GM12878 (cell line): ENCODE measurements around the gene UCN2.

Experiments
- MXI1 ChIP-seq: fragments of 150-350 bp; IDR thresholded peaks from 2 replicates; pipeline ENCODE4 v1.6.1; 2011; ENCODE audit warnings: low read depth, mild to moderate bottlenecking, inconsistent platforms, low read length, improper control_type of control experiment
- RB1 ChIP-seq: fragments of 450-650 bp; formaldehyde crosslinking; IDR thresholded peaks from 2 replicates; pipeline ENCODE4 v1.6.1; 2017; ENCODE audit warnings: mild to moderate bottlenecking, borderline replicate concordance
- SMC3 ChIP-seq: IDR thresholded peaks from 2 replicates; pipeline ENCODE4 v1.6.1; 2011; ENCODE audit warnings: low read length, improper control_type of control experiment, borderline replicate concordance
- SP1 ChIP-seq: IDR thresholded peaks from one replicate; pipeline ENCODE4 v1.6.1; 2011; ENCODE audit warnings: low read depth, low read length
- TAF1 ChIP-seq: IDR thresholded peaks from 2 replicates; pipeline ENCODE4 v1.6.1; 2011; ENCODE audit warnings: mild to moderate bottlenecking, low read depth, low read length, borderline replicate concordance

GRCh38 chr3:48612309-48612708 lies 48.7 kb upstream of the UCN2 start:
- TF ChIP-seq SMC3 (no peak), MXI1 (no peak), TAF1 (no peak), SP1 (no peak), RB1 (no peak)
